ENCODE measurements around the gene CXCL8. TPM values are rescaled to one million over a fixed set of nuclear protein-coding genes. Genes with fewer than 3 reads are reported as not detected.

CXCL8 gene
- total and polyA plus RNA-seq, 2 donors (not counting 3 experiments of a cell fraction or from before 2014, with no cell fraction given), result 6.4 to 12.6 TPM

GRCh38 chr4:73780243-73780642 lies 39.9 kb downstream of the CXCL8 start:
- no peak for TF ChIP-seq EZH2 (IDR thresholded peaks at IDR 0.05; ENCODE audit: borderline replicate concordance, low read depth, low read length, severe bottlenecking)
- TF ChIP-seq GATA2 (IDR thresholded peaks at IDR 0.05; ENCODE audit: insufficient read depth, insufficient read length, low read depth, low read length), result no peak
- no peak for TF ChIP-seq POLR2AphosphoS5 (IDR thresholded peaks at IDR 0.05; ENCODE audit: insufficient read depth, low read depth, low read length)
- TF ChIP-seq FOS (IDR thresholded peaks at IDR 0.05; ENCODE audit: borderline replicate concordance, insufficient read depth, low read length), result no peak
- no peak for TF ChIP-seq MAX (IDR thresholded peaks at IDR 0.05; ENCODE audit: insufficient read depth, insufficient read length)
- TF ChIP-seq MYC (IDR thresholded peaks at IDR 0.05; ENCODE audit: low read depth, low read length), result no peak
- TF ChIP-seq, protein P1, sequence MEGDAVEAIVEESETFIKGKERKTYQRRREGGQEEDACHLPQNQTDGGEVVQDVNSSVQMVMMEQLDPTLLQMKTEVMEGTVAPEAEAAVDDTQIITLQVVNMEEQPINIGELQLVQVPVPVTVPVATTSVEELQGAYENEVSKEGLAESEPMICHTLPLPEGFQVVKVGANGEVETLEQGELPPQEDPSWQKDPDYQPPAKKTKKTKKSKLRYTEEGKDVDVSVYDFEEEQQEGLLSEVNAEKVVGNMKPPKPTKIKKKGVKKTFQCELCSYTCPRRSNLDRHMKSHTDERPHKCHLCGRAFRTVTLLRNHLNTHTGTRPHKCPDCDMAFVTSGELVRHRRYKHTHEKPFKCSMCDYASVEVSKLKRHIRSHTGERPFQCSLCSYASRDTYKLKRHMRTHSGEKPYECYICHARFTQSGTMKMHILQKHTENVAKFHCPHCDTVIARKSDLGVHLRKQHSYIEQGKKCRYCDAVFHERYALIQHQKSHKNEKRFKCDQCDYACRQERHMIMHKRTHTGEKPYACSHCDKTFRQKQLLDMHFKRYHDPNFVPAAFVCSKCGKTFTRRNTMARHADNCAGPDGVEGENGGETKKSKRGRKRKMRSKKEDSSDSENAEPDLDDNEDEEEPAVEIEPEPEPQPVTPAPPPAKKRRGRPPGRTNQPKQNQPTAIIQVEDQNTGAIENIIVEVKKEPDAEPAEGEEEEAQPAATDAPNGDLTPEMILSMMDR (IDR thresholded peaks at IDR 0.05; ENCODE audit: extremely low read depth in 1 of 2, insufficient read depth in 1 of 2, low read depth in 1 of 2, low read length in 2 of 2), result no peak
- TF ChIP-seq POLR2A (IDR thresholded peaks at IDR 0.05; ENCODE audit: low read depth, low read length), result no peak
- TF ChIP-seq JUN (IDR thresholded peaks at IDR 0.05; ENCODE audit: borderline replicate concordance, insufficient read depth, insufficient read length, low read depth), result no peak
- CTCF ChIA-PET, result no interaction called here
- dilution Hi-C loops (cut with MboI; ENCODE audit: extremely low pct_ligation_motif_present, low sequenced_read_pairs), result no loop called here

More at GRCh38 chr4:73780243-73780642, 39.9 kb downstream of the CXCL8 start:
- BruUV-seq (replicated peaks), result no TSS peak
- no peaks in the 10 kb centered on the region for H3K27me3 ChIP-seq (ENCODE audit: control insufficient read depth in 2 of 2, insufficient read depth in 2 of 2, low read length in 2 of 2)
- POLR2A ChIA-PET, result no interaction called here
- no peak overlapping the region for H3K27ac ChIP-seq (ENCODE audit: insufficient read depth, low read depth, low read length)
- H3K4me1 ChIP-seq (ENCODE audit: control insufficient read depth, extremely low read depth, insufficient read depth, low read length), result peaks cover 27% of the 10 kb centered on the region
- H3K4me2 ChIP-seq (ENCODE audit: insufficient read depth, low read length), result no peak overlapping the region
- no peaks in the 10 kb centered on the region for H3K9me1 ChIP-seq (replicated peaks; ENCODE audit: control insufficient read depth, extremely low read depth, insufficient read depth, low read length)
- no peak for FAIRE-seq
- no peaks in the 10 kb centered on the region for H3K9me3 ChIP-seq (replicated peaks; ENCODE audit: control insufficient read depth, insufficient read depth, low read length)
- no peak overlapping the region for H3K4me3 ChIP-seq (replicated peaks in 1 of 3; ENCODE audit: insufficient read depth in 1 of 3, low read depth in 1 of 3, low read length in 3 of 3)
- no peaks in the 10 kb centered on the region for H3K79me2 ChIP-seq (ENCODE audit: control insufficient read depth, insufficient read depth, low read length)
- no peaks in the 10 kb centered on the region for H3K36me3 ChIP-seq (ENCODE audit: control insufficient read depth in 2 of 2, extremely low read depth in 1 of 2, insufficient read depth in 2 of 2, low read length in 2 of 2)
- H2AFZ ChIP-seq (ENCODE audit: low read depth, low read length), result no peak overlapping the region
- no peaks in the 10 kb centered on the region for H4K20me1 ChIP-seq (replicated peaks; ENCODE audit: control insufficient read depth, extremely low read depth, insufficient read depth, low read length)
- no peak for DNase-seq (ENCODE audit: low read depth, low spot score)
- intact Hi-C loops (cut with micrococcal nuclease), result no loop called here
- H3K9ac ChIP-seq (replicated peaks; ENCODE audit: extremely low read depth, insufficient read depth, low read length), result no peak overlapping the region
